Esophagus squamous epithelium (tissue), 5 donors: Measurements from ENCODE around the gene INSR. TPM values are rescaled to one million over a fixed set of nuclear protein-coding genes. Genes with fewer than 3 reads are reported as not detected.

Source experiments
- DNase-seq: peaks from one replicate; lab custom pipeline; 2025; lab: John Stamatoyannopoulos, UW
- H3K27ac ChIP-seq, 4 donors: fragments of 200-600 bp; sonication (generic); one replicate each; pipeline ENCODE4 v1.5.1; 2016 to 2019; ENCODE audit warnings: mild to moderate bottlenecking in 1 of 4
- H3K27me3 ChIP-seq, 4 donors: fragments of 200-600 bp; sonication (generic); 1 replicate in 3 of 4; 2 replicates in 1 of 4; pipeline versions ENCODE4 v1.5.1 to v1.6.0; 2017 to 2021; ENCODE audit warnings: antibody characterized with exemption in 1 of 4
- H3K36me3 ChIP-seq, 3 donors: fragments of 200-600 bp; sonication (generic); one replicate each; pipeline ENCODE4 v1.5.1; 2016 to 2019
- H3K4me1 ChIP-seq, 3 donors: fragments of 200-600 bp; sonication (generic); one replicate each; pipeline ENCODE4 v1.5.1; 2017 to 2019
- H3K4me3 ChIP-seq, 4 donors: fragments of 200-600 bp; sonication (generic); 1 replicate in 3 of 4; 2 replicates in 1 of 4; pipeline ENCODE4 v1.5.1; 2016 to 2019; ENCODE audit warnings: mild to moderate bottlenecking in 2 of 4, moderate library complexity in 1 of 4
- H3K9me3 ChIP-seq, 3 donors: fragments of 200-600 bp; sonication (generic); one replicate each; pipeline ENCODE4 v1.5.1; 2016 to 2019
- CTCF ChIP-seq, 6 experiments: fragments of 450-650 bp in 4 of 6; fragments of 200-600 bp in 2 of 6; sonication (generic) in 2 of 6; IDR thresholded peaks; one replicate each; pipeline ENCODE4 v1.5.1; 2016 to 2019; ENCODE audit warnings: antibody characterized with exemption in 6 of 6, mild to moderate bottlenecking in 4 of 6, moderate library complexity in 4 of 6
- POLR2A ChIP-seq, 4 donors: fragments of 450-650 bp; IDR thresholded peaks; one replicate each; pipeline ENCODE4 v1.6.1; 2017; ENCODE audit warnings: antibody characterized with exemption in 4 of 4, mild to moderate bottlenecking in 4 of 4, moderate library complexity in 3 of 4
- WGBS, 2 donors: methylation state at CpG; one replicate each; pipeline ENCODE4 v1.1.5; 2018; 5-methylcytosine and 5-hydroxymethylcytosine counted together
- intact Hi-C: fragments of 100-400 bp; cut with DNase I; formaldehyde crosslinking; loops from one replicate; pipeline ENCODE4 v1.15.0; 2022
- total RNA-seq, 4 donors: library from RNA; depleted of rRNA; stranded (reverse); fragments of >200 nt; gene quantifications; one replicate each; pipeline ENCODE4 v1.1.0, GENCODE V29; 2016
- donor health status: DM: yes; HTN: yes; CAD: no.

The INSR gene
- total RNA-seq, 4 donors from 2014 or later = 4.9 to 33.4 (median 10.8) TPM

- DNase-seq = no peak
- Histone ChIP-seq H3K27me3 (no peaks in the 10 kb centered on the region), H3K27ac (no peak overlapping the region), H3K36me3 (peaks cover 0 to 15% (median 10%) of the 10 kb centered on the region in 3 donors), H3K4me3 (no peak overlapping the region), H3K9me3 (no peaks in the 10 kb centered on the region), H3K4me1 (peaks cover 0 to 31% (median 0%) of the 10 kb centered on the region in 3 donors)
- 67 to 72% methylated on average over 4 to 5 of the region's 5 CpGs for WGBS, 2 donors
- intact Hi-C loops = no loop called here
- TF ChIP-seq CTCF (IDR thresholded peaks at IDR 0.05) = no peak
These were observed 30.7 kb downstream of the INSR start for GRCh38 chr19:7263521-7263920.

- H3K27me3 ChIP-seq = no peaks in the 10 kb centered on the region
These were observed 31.1 kb downstream of the INSR start for GRCh38 chr19:7263066-7263465.

GRCh38 chr19:7262470-7262869 lies 31.7 kb downstream of the INSR start:
- DNase-seq = no peak
- Histone ChIP-seq H3K36me3 (peaks cover 0 to 11% (median 8%) of the 10 kb centered on the region in 3 donors), H3K27ac (no peak overlapping the region), H3K9me3 (no peaks in the 10 kb centered on the region), H3K4me3 (no peak overlapping the region), H3K4me1 (peaks cover 0 to 36% (median 0%) of the 10 kb centered on the region in 3 donors), H3K27me3 (no peaks in the 10 kb centered on the region)
- WGBS, 2 donors = 83 to 88% methylated on average over 6 of the region's 6 CpGs
- intact Hi-C loops = no loop called here
- TF ChIP-seq CTCF (IDR thresholded peaks at IDR 0.05) (no peak), POLR2A (IDR thresholded peaks at IDR 0.05) (no peak)

More at GRCh38 chr19:7263066-7263465, 31.1 kb downstream of the INSR start:
- DNase-seq = no peak
- intact Hi-C loops = no loop called here
- 75 to 91% methylated on average over 3 of the region's 3 CpGs for WGBS, 2 donors
- H3K4me1 ChIP-seq = peaks cover 0 to 31% (median 0%) of the 10 kb centered on the region in 3 donors
- H3K36me3 ChIP-seq = peaks cover 0 to 15% (median 10%) of the 10 kb centered on the region in 3 donors
- H3K4me3 ChIP-seq = no peak overlapping the region
- H3K27ac ChIP-seq = no peak overlapping the region
- no peak for TF ChIP-seq CTCF (IDR thresholded peaks at IDR 0.05)
- TF ChIP-seq POLR2A (IDR thresholded peaks at IDR 0.05) = no peak
- H3K9me3 ChIP-seq = no peaks in the 10 kb centered on the region

- Histone ChIP-seq H3K36me3 (no peaks in the 10 kb centered on the region), H3K4me3 (no peak overlapping the region), H3K27me3 (no peaks in the 10 kb centered on the region), H3K4me1 (peaks cover 0 to 28% (median 0%) of the 10 kb centered on the region in 3 donors), H3K9me3 (no peaks in the 10 kb centered on the region), H3K27ac (no peak overlapping the region)
- 62 to 84% methylated on average over 6 to 7 of the region's 7 CpGs for WGBS, 2 donors
- no peak for DNase-seq
- no peak for TF ChIP-seq CTCF (IDR thresholded peaks at IDR 0.05)
- TF ChIP-seq POLR2A (IDR thresholded peaks at IDR 0.05) = no peak
- intact Hi-C loops = no loop called here
These were observed 34.1 kb downstream of the INSR start for GRCh38 chr19:7260161-7260560.

GRCh38 chr19:7258840-7259395 lies 35.3 kb downstream of the INSR start:
- Histone ChIP-seq H3K4me3 (no peak overlapping the region), H3K27ac (no peak overlapping the region), H3K9me3 (no peaks in the 10 kb centered on the region), H3K4me1 (peaks cover 0 to 28% (median 0%) of the 10 kb centered on the region in 3 donors), H3K36me3 (no peaks in the 10 kb centered on the region), H3K27me3 (no peaks in the 10 kb centered on the region)
- DNase-seq = no peak
- TF ChIP-seq POLR2A (IDR thresholded peaks at IDR 0.05) = no peak
- no peak for TF ChIP-seq CTCF (IDR thresholded peaks at IDR 0.05)
- intact Hi-C loops = no loop called here
- 80 to 90% methylated on average over 3 to 4 of the region's 6 CpGs for WGBS, 2 donors
